OCI-LY7 (cell line): Measurements from ENCODE around the gene IL25. TPM values are rescaled to one million over a fixed set of nuclear protein-coding genes. Genes with fewer than 3 reads are reported as not detected.

ENCODE experiments used
- BruUV-seq: library from RNA; stranded (reverse); fragments of 400-500 nt; replicated peaks from 2 replicates; lab custom pipeline; 2021; lab: Mats Ljungman, UMichigan
- CTCF ChIA-PET: fragments of 300-600 bp; sonication (Branson Sonifier 250); formaldehyde crosslinking; loops from one replicate; lab custom pipeline; 2022; ENCODE audit warnings: antibody characterized with exemption; ENCODE audit not compliant: unreplicated experiment; lab: Charles Lee
- POLR2A ChIA-PET: fragments of 300-600 bp; sonication (Branson Sonifier 250); formaldehyde crosslinking; loops from one replicate; lab custom pipeline; 2022; ENCODE audit warnings: antibody characterized with exemption; lab: Charles Lee
- DNase-seq: peaks from one replicate; pipeline ENCODE4 v3.0.0-alpha.2; 2015; ENCODE audit warnings: low spot score
- H2AFZ ChIP-seq: fragments of 200-600 bp; sonication (generic), shearing (Covaris generic); 2 replicates; pipeline ENCODE4 v1.6.1; 2014; ENCODE audit warnings: mild to moderate bottlenecking, antibody characterized with exemption, low read length, moderate library complexity
- H3K27ac ChIP-seq: fragments of 200-600 bp; sonication (generic); 2 replicates; pipeline ENCODE4 v1.5.1; 2014; ENCODE audit warnings: mixed run types, low read depth, mild to moderate bottlenecking, moderate library complexity, low read length, inconsistent platforms; ENCODE audit not compliant: poor library complexity, severe bottlenecking
- H3K36me3 ChIP-seq: fragments of 200-600 bp; sonication (generic); 2 replicates; pipeline ENCODE4 v1.6.1; 2014; ENCODE audit warnings: mild to moderate bottlenecking, antibody characterized with exemption, low read length, moderate library complexity, mixed read lengths; ENCODE audit not compliant: insufficient read depth
- H3K4me1 ChIP-seq: fragments of 200-600 bp; sonication (generic); 2 replicates; pipeline ENCODE4 v1.5.1; 2014; ENCODE audit warnings: mild to moderate bottlenecking, low read length; ENCODE audit not compliant: insufficient read depth, poor library complexity, severe bottlenecking
- H3K4me2 ChIP-seq: fragments of 200-600 bp; sonication (generic); 2 replicates; pipeline ENCODE4 v1.6.1; 2014; ENCODE audit warnings: mild to moderate bottlenecking, low read length
- H3K4me3 ChIP-seq: fragments of 200-600 bp; sonication (generic); 2 replicates; pipeline ENCODE4 v1.5.1; 2014; ENCODE audit warnings: mild to moderate bottlenecking, low read depth, low read length; ENCODE audit not compliant: poor library complexity, severe bottlenecking
- H3K79me2 ChIP-seq: fragments of 200-600 bp; sonication (generic); 2 replicates; pipeline ENCODE4 v1.6.1; 2016; ENCODE audit warnings: low read depth, mild to moderate bottlenecking, low read length, moderate library complexity, mixed read lengths; ENCODE audit not compliant: insufficient read depth
- H3K9me2 ChIP-seq: fragments of 200-600 bp; sonication (generic); 2 replicates; pipeline ENCODE4 v1.6.1; 2016; ENCODE audit warnings: mild to moderate bottlenecking, low read length, mixed read lengths; ENCODE audit not compliant: insufficient read depth
- H3K9me3 ChIP-seq: fragments of 200-600 bp; sonication (generic); 2 replicates; pipeline ENCODE4 v1.6.1; 2014; ENCODE audit warnings: mild to moderate bottlenecking, mixed run types, low read length, mixed read lengths
- H4K20me1 ChIP-seq: fragments of 200-600 bp; sonication (generic); 2 replicates; pipeline ENCODE4 v1.6.1; 2014; ENCODE audit warnings: mild to moderate bottlenecking, antibody characterized with exemption, low read length, moderate library complexity, mixed read lengths; ENCODE audit not compliant: insufficient read depth
- CTCF ChIP-seq: fragments of 200-600 bp; sonication (generic); conservative IDR thresholded peaks from 2 replicates; pipeline ENCODE4 v1.5.1; 2014; ENCODE audit warnings: mild to moderate bottlenecking, antibody characterized with exemption, low read length, moderate library complexity, mixed read lengths
- EZH2phosphoT487 ChIP-seq: fragments of 200-600 bp; sonication (generic); IDR thresholded peaks from 2 replicates; pipeline ENCODE4 v1.6.1; 2018; ENCODE audit warnings: low read depth, borderline replicate concordance, mild to moderate bottlenecking, mixed run types, antibody characterized with exemption, low read length, moderate library complexity, mixed read lengths
- intact Hi-C: fragments of 100-400 bp; cut with micrococcal nuclease; formaldehyde crosslinking; loops from one replicate; pipeline ENCODE4 v1.10.0; 2022; ENCODE audit not compliant: unreplicated experiment
- total RNA-seq, 2 experiments: library from RNA; depleted of rRNA in 1 of 2; stranded (reverse); fragments of >200 nt in 1 of 2; shearing (Covaris generic) in 1 of 2; gene quantifications; 2 replicates each; pipeline ENCODE4 v1.2.3, GENCODE V29; 2014 to 2022

The IL25 gene
- total RNA-seq, 2 experiments from 2014 or later = not detected

- no peak for TF ChIP-seq CTCF
- no peak for TF ChIP-seq EZH2phosphoT487
- no peaks in the 10 kb centered on the region for H3K4me1 ChIP-seq
- ChIA-PET POLR2A (interaction anchor here (0.6 kb wide), 2 partner anchors 27 to 136 kb away, joined by 3 to 5 read pairs; no protein-coding TSS in a partner anchor), CTCF (no interaction called here)
- no peaks in the 10 kb centered on the region for H3K36me3 ChIP-seq
- H4K20me1 ChIP-seq = no peaks in the 10 kb centered on the region
- BruUV-seq = no TSS peak
- DNase-seq = no peak
- H3K4me3 ChIP-seq = no peak overlapping the region
- H3K4me2 ChIP-seq = no peak overlapping the region
- H3K79me2 ChIP-seq = no peaks in the 10 kb centered on the region
- intact Hi-C loops = no loop called here
- H3K27ac ChIP-seq = no peak overlapping the region
- H3K9me2 ChIP-seq = no peaks in the 10 kb centered on the region
- H2AFZ ChIP-seq = no peak overlapping the region
- H3K9me3 ChIP-seq = no peaks in the 10 kb centered on the region
Measured at GRCh38 chr14:23386999-23387398, 14.4 kb downstream of the IL25 start.

DNA sequence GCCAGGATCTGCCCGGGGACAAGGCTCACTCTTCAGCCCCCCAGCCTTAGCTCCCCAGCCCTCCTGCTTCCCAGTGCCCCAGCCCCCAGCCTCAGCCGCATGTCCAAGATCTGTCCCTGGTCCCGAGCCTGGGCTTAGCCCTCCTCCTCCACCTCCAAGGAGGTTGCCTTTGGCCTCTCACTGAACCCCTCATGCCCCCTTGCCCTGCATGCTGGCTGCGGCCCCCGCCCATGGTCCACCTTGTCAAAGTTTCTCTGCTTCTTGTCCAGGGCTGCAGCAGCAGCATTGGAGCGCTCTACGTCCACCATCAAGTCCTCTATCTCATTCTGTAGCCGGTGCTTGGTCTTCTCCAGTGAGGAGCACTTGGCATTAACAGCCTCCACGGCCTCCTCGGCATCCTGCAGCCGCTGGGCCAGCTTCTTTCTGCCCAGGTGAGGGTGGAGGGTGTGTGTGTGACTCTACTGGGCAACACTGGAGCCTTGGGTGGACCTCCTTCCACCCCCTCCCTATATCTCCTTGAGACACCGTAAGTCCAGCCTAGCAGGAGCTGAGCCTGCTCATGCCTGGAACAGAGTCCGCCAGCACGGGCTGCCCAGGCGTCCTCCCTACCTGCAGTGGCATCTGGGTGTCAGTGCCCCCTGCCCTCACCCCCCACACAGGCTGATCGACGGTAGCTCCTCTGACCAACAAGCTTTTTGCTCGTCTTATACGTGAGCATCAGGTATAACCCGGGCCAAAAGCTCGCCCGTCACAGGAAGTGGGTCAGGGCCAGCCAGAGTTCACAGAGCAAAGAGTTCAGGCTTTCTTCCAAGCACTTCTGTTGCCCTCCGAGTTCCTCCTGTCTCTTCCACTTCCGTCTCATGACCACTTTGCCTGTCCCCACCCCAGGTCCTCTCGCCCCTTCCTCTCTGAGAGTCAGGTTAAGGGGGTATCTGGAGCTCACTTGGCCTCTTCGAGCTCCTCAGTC, 15.6 kb downstream of the IL25 start:
- TF ChIP-seq CTCF (no peak), EZH2phosphoT487 (no peak)
- Histone ChIP-seq H3K9me2 (no peaks in the 10 kb centered on the region), H3K4me1 (no peaks in the 10 kb centered on the region), H3K4me2 (no peak overlapping the region), H4K20me1 (no peaks in the 10 kb centered on the region), H3K36me3 (no peaks in the 10 kb centered on the region), H3K79me2 (no peaks in the 10 kb centered on the region), H3K9me3 (no peaks in the 10 kb centered on the region), H2AFZ (no peak overlapping the region), H3K4me3 (no peak overlapping the region), H3K27ac (no peak overlapping the region)
- BruUV-seq = no TSS peak
- intact Hi-C loops = no loop called here
- POLR2A ChIA-PET = interaction anchor here (0.6 kb wide), 1 partner anchor 11 kb away, joined by 3 read pairs; the partner anchor contains the start of gene CMTM5
- no peak for DNase-seq
- CTCF ChIA-PET = interaction anchor here (0.6 kb wide), 1 partner anchor 19 kb away, joined by 3 read pairs; no protein-coding TSS in a partner anchor

- Histone ChIP-seq H3K4me3 (no peak overlapping the region), H3K36me3 (no peaks in the 10 kb centered on the region), H3K79me2 (no peaks in the 10 kb centered on the region), H3K9me2 (no peaks in the 10 kb centered on the region), H3K27ac (no peak overlapping the region), H4K20me1 (no peaks in the 10 kb centered on the region), H3K4me1 (no peaks in the 10 kb centered on the region), H2AFZ (no peak overlapping the region), H3K4me2 (no peak overlapping the region), H3K9me3 (no peaks in the 10 kb centered on the region)
- TF ChIP-seq CTCF (no peak), EZH2phosphoT487 (no peak)
- ChIA-PET POLR2A (interaction anchor here (0.7 kb wide), 1 partner anchor 694 kb away, joined by 3 read pairs; no protein-coding TSS in a partner anchor), CTCF (no interaction called here)
- no peak for DNase-seq
- intact Hi-C loops = no loop called here
- no TSS peak for BruUV-seq
Measured at GRCh38 chr14:23388996-23389395, 16.4 kb downstream of the IL25 start.
